ENCODE measurements around the gene TRIM62.

TRIM62 gene

GRCh38 chr1:33181921-33182341, at the start of gene TRIM62:
TSS of gene TRIM62 (minus strand) at chr1:33182043. CDS start at chr1:33181432, 611 bp downstream.
- DNase-seq (ENCODE audit: low read depth in 2 of 2, low spot score in 1 of 2) = peak; percentile 59 to 61

- no peak for DNase-seq (ENCODE audit: low read depth in 2 of 2, low spot score in 1 of 2)
These were observed 49.3 kb upstream of the TRIM62 start for GRCh38 chr1:33231166-33231565.

GRCh38 chr1:33228935-33229487, 47.2 kb upstream of the TRIM62 start:
- no peak for DNase-seq (ENCODE audit: low read depth in 2 of 2, low spot score in 1 of 2)

- DNase-seq (ENCODE audit: low read depth in 2 of 2, low spot score in 1 of 2) = no peak
These were observed 43.7 kb upstream of the TRIM62 start for GRCh38 chr1:33225586-33225985.

GRCh38 chr1:33224166-33224707, 42.4 kb upstream of the TRIM62 start:
- no peak for DNase-seq (ENCODE audit: low read depth in 2 of 2, low spot score in 1 of 2)

- no peak for DNase-seq (ENCODE audit: low read depth in 2 of 2, low spot score in 1 of 2)
These were observed 40.5 kb upstream of the TRIM62 start for GRCh38 chr1:33222381-33222780.

GRCh38 chr1:33221385-33221758, 39.5 kb upstream of the TRIM62 start:
- DNase-seq (ENCODE audit: low read depth in 2 of 2, low spot score in 1 of 2) = no peak

GRCh38 chr1:33220676-33221384, 39.0 kb upstream of the TRIM62 start:
- DNase-seq (ENCODE audit: low read depth in 2 of 2, low spot score in 1 of 2) = no peak

GRCh38 chr1:33219886-33220661, 38.2 kb upstream of the TRIM62 start:
- DNase-seq (ENCODE audit: low read depth in 2 of 2, low spot score in 1 of 2) = no peak

GRCh38 chr1:33211972-33212371, 30.1 kb upstream of the TRIM62 start:
- no peak for DNase-seq (ENCODE audit: low read depth in 2 of 2, low spot score in 1 of 2)

- DNase-seq (ENCODE audit: low read depth in 2 of 2, low spot score in 1 of 2) = no peak
These were observed 24.5 kb upstream of the TRIM62 start for GRCh38 chr1:33206340-33206739.

GRCh38 chr1:33195556-33195955, 13.7 kb upstream of the TRIM62 start:
- DNase-seq (ENCODE audit: low read depth in 2 of 2, low spot score in 1 of 2) = no peak

- DNase-seq (ENCODE audit: low read depth in 2 of 2, low spot score in 1 of 2) = no peak
These were observed 10.0 kb upstream of the TRIM62 start for GRCh38 chr1:33191731-33192275.

- DNase-seq (ENCODE audit: low read depth in 2 of 2, low spot score in 1 of 2) = no peak
These were observed 8.9 kb upstream of the TRIM62 start for GRCh38 chr1:33190701-33191100.

GRCh38 chr1:33188572-33189275, 6.9 kb upstream of the TRIM62 start:
- no peak for DNase-seq (ENCODE audit: low read depth in 2 of 2, low spot score in 1 of 2)

GRCh38 chr1:33186936-33187335, 5.1 kb upstream of the TRIM62 start:
- DNase-seq (ENCODE audit: low read depth in 2 of 2, low spot score in 1 of 2) = no peak

GRCh38 chr1:33185541-33185940, 3.7 kb upstream of the TRIM62 start:
- no peak for DNase-seq (ENCODE audit: low read depth in 2 of 2, low spot score in 1 of 2)

GRCh38 chr1:33183306-33183705, 1.5 kb upstream of the TRIM62 start:
- no peak for DNase-seq (ENCODE audit: low read depth in 2 of 2, low spot score in 1 of 2)

- DNase-seq (ENCODE audit: low read depth in 2 of 2, low spot score in 1 of 2) = no peak
These were observed 1.1 kb upstream of the TRIM62 start for GRCh38 chr1:33182896-33183295.

GRCh38 chr1:33182401-33182841, 578 bp upstream of the TRIM62 start:
- no peak for DNase-seq (ENCODE audit: low read depth in 2 of 2, low spot score in 1 of 2)
